SK-N-SH (cell line): ENCODE data around the gene JPH3. TPM values are rescaled to one million over a fixed set of nuclear protein-coding genes. Genes with fewer than 3 reads are reported as not detected.

ENCODE experiments used
- CTCF ChIA-PET: fragments of 300-600, 350-600 bp; formaldehyde crosslinking; extraction: SDS; loops from one replicate; lab custom pipeline; 2021; lab: Yijun Ruan, JAX
- POLR2A ChIA-PET: fragments of 350-600 bp; sonication (Branson Sonifier 250); formaldehyde crosslinking; extraction: SDS; loops from one replicate; lab custom pipeline; 2020; ENCODE audit warnings: antibody characterized with exemption, inconsistent platforms; lab: Yijun Ruan, JAX
- DNase-seq: peaks from one replicate; pipeline ENCODE4 v3.0.0; 2012
- H2AFZ ChIP-seq: fragments of 200-600 bp; sonication (generic); 2 replicates; pipeline ENCODE4 v1.8.1; 2016; ENCODE audit warnings: antibody characterized with exemption, mild to moderate bottlenecking, low read depth
- H3F3A ChIP-seq: fragments of 200-600 bp; sonication (generic); replicated peaks from 2 replicates; pipeline ENCODE3; 2016; ENCODE audit warnings: antibody characterized with exemption, mild to moderate bottlenecking; ENCODE audit not compliant: insufficient read depth
- H3K27ac ChIP-seq, 2 experiments: fragments of 200-500 bp in 1 of 2; fragments of 200-600 bp in 1 of 2; sonication (Bioruptor generic) in 1 of 2; sonication (generic), shearing (Covaris generic) in 1 of 2; 2 replicates each; pipeline versions ENCODE4 v1.5.1 to v1.6.1; 2014 to 2016; ENCODE audit warnings: low read depth in 2 of 2, inconsistent platforms in 1 of 2, low read length in 1 of 2, mild to moderate bottlenecking in 1 of 2, mixed read lengths in 1 of 2
- H3K27me3 ChIP-seq: fragments of 200-600 bp; sonication (generic), shearing (Covaris generic); 2 replicates; pipeline ENCODE4 v1.6.1; 2016; ENCODE audit warnings: mixed run types; ENCODE audit not compliant: insufficient read depth
- H3K36me3 ChIP-seq, 2 experiments: fragments of 200-500 bp in 1 of 2; fragments of 200-600 bp in 1 of 2; sonication (Bioruptor generic) in 1 of 2; sonication (generic) in 1 of 2; replicated peaks in 1 of 2; 2 replicates each; pipeline versions ENCODE3 to v1.5.1; 2014 to 2016; ENCODE audit warnings: low read length in 1 of 2, mild to moderate bottlenecking in 1 of 2; ENCODE audit not compliant: insufficient read depth in 2 of 2, control insufficient read depth in 1 of 2
- H3K4me1 ChIP-seq, 2 experiments: fragments of 200-500 bp in 1 of 2; fragments of 200-600 bp in 1 of 2; sonication (Bioruptor generic) in 1 of 2; sonication (generic), shearing (Covaris generic) in 1 of 2; 2 replicates each; pipeline versions ENCODE4 v1.5.1 to v1.6.1; 2014 to 2016; ENCODE audit warnings: low read depth in 1 of 2, low read length in 1 of 2, mixed run types in 1 of 2; ENCODE audit not compliant: insufficient read depth in 2 of 2, control insufficient read depth in 1 of 2
- H3K4me2 ChIP-seq: fragments of 200-600 bp; sonication (generic), shearing (Covaris generic); 2 replicates; pipeline ENCODE4 v1.6.1; 2017; ENCODE audit warnings: mixed run types
- H3K4me3 ChIP-seq, 2 experiments: fragments of 200-500 bp in 1 of 2; fragments of 200-600 bp in 1 of 2; sonication (Bioruptor generic) in 1 of 2; sonication (generic), shearing (Covaris generic) in 1 of 2; 2 replicates each; pipeline versions ENCODE4 v1.5.1 to v1.8.1; 2014 to 2016; ENCODE audit warnings: low read depth in 2 of 2, inconsistent platforms in 1 of 2, low read length in 1 of 2, mild to moderate bottlenecking in 1 of 2, mixed read lengths in 1 of 2, moderate library complexity in 1 of 2
- H3K79me2 ChIP-seq: fragments of 200-600 bp; sonication (generic); 2 replicates; pipeline ENCODE4 v1.8.1; 2017; ENCODE audit warnings: mild to moderate bottlenecking; ENCODE audit not compliant: insufficient read depth
- H3K9ac ChIP-seq: fragments of 200-600 bp; sonication (generic); 2 replicates; pipeline ENCODE4 v1.6.1; 2017; ENCODE audit warnings: mixed run types
- H3K9me2 ChIP-seq: fragments of 200-600 bp; sonication (generic); 2 replicates; pipeline ENCODE4 v1.6.1; 2017; ENCODE audit warnings: mixed run types
- H3K9me3 ChIP-seq: fragments of 200-600 bp; sonication (generic); 2 replicates; pipeline ENCODE4 v1.6.1; 2017; ENCODE audit warnings: mixed run types, mild to moderate bottlenecking, moderate library complexity
- H4K20me1 ChIP-seq: fragments of 200-600 bp; sonication (generic); 2 replicates; pipeline ENCODE4 v1.6.1; 2017; ENCODE audit warnings: mild to moderate bottlenecking, mixed run types; ENCODE audit not compliant: insufficient read depth
- CHD2 ChIP-seq: fragments of 150-350 bp; IDR thresholded peaks from 2 replicates; pipeline ENCODE4 v1.6.1; 2018; ENCODE audit warnings: low read length; ENCODE audit not compliant: partially characterized antibody
- EP300 ChIP-seq, 2 experiments: IDR thresholded peaks; 2 replicates each; pipeline versions ENCODE4 v1.4.0 to v1.6.1; 2012; ENCODE audit warnings: borderline replicate concordance in 1 of 2, low read depth in 1 of 2, low read length in 1 of 2
- FOSL2 ChIP-seq: IDR thresholded peaks from 2 replicates; pipeline ENCODE4 v1.4.0; 2012; ENCODE audit warnings: low read depth, mild to moderate bottlenecking, moderate library complexity, borderline replicate concordance
- FOXM1 ChIP-seq: IDR thresholded peaks from 2 replicates; pipeline ENCODE4 v1.4.0; 2012; ENCODE audit warnings: low read depth, mild to moderate bottlenecking
- GATA2 ChIP-seq: sonication (generic); formaldehyde crosslinking; IDR thresholded peaks from 2 replicates; pipeline ENCODE4 v1.5.0; 2020; ENCODE audit warnings: mild to moderate bottlenecking, missing genetic modification reagents
- MXI1 ChIP-seq: IDR thresholded peaks from 2 replicates; pipeline ENCODE4 v1.6.1; 2012; ENCODE audit warnings: mild to moderate bottlenecking, low read depth, low read length, improper control_type of control experiment
- RAD21 ChIP-seq: IDR thresholded peaks from 2 replicates; pipeline ENCODE4 v1.6.1; 2012; ENCODE audit warnings: mild to moderate bottlenecking, low read length
- SMC3 ChIP-seq: IDR thresholded peaks from 2 replicates; pipeline ENCODE4 v1.6.1; 2012; ENCODE audit warnings: low read depth, low read length, improper control_type of control experiment
- TAF1 ChIP-seq: IDR thresholded peaks from 2 replicates; pipeline ENCODE4 v1.6.1; 2012; ENCODE audit warnings: low read depth, mild to moderate bottlenecking, low read length, moderate library complexity, borderline replicate concordance
- ZBTB33 ChIP-seq: IDR thresholded peaks from 2 replicates; pipeline ENCODE4 v1.4.0; 2012; ENCODE audit warnings: low read depth, borderline replicate concordance
- WGBS: methylation state at CpG from one replicate; pipeline ENCODE4 v1.1.6; 2017; ENCODE audit warnings: low lambda C conversion rate; 5-methylcytosine and 5-hydroxymethylcytosine counted together
- polyA plus RNA-seq, 3 experiments: library from polyadenylated mRNA; depleted of rRNA; stranded (reverse); fragments of >200 nt; gene quantifications; 2 replicates each; pipeline ENCODE4 v1.2.3, GENCODE V29; 2012
- TF ChIP-seq, protein P1 (sequence below): IDR thresholded peaks from 2 replicates; pipeline ENCODE4 v1.4.0; 2012; ENCODE audit warnings: low read depth
- TF ChIP-seq, protein P2 (sequence below): IDR thresholded peaks from 2 replicates; pipeline ENCODE4 v1.6.1; 2012; ENCODE audit warnings: mild to moderate bottlenecking, low read depth, low read length, moderate library complexity
- TF ChIP-seq, protein P3 (sequence below): IDR thresholded peaks from 2 replicates; pipeline ENCODE4 v1.4.0; 2012; ENCODE audit warnings: low read depth, borderline replicate concordance

The JPH3 gene
- polyA plus RNA-seq, 1 of the 3 experiments (the other 2 are of a cell fraction): 0.25 TPM

DNA sequence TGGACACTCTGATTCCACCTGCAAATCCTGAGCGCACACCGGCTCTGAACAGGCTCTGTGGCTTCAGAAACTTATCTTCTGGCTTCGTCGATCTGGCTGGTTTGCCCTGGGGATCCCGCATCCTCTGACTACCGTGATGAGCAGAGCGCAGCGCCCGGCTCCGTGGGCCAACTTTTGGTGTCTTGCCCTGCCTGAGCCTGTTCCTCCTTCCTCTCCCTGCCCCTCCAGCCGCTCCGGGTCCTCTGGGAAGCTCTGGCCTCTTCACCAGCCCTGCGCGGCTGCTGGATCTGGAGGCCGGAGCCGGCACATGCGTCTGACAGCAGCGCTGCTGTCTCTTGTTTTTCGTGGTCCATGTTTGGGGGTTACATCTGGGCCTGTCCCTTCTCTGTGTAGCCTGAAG is 65.6 kb downstream of the JPH3 start:
- H3F3A ChIP-seq: no peaks in the 10 kb centered on the region
- no peaks in the 10 kb centered on the region; the same call in 1 of the 2 replicates for H3K27me3 ChIP-seq
- no peak for DNase-seq
- no peaks in the 10 kb centered on the region for H4K20me1 ChIP-seq
- no peaks in the 10 kb centered on the region for H3K9me3 ChIP-seq
- H3K9ac ChIP-seq: no peak overlapping the region
- no peak overlapping the region for H3K4me2 ChIP-seq
- H3K4me3 ChIP-seq: no peak overlapping the region
- H2AFZ ChIP-seq: no peak overlapping the region
- no peaks in the 10 kb centered on the region for H3K79me2 ChIP-seq
- POLR2A ChIA-PET: no interaction called here
- CTCF ChIA-PET: interaction anchor here (1.1 to 2.0 kb wide), 4 partner anchors 11 to 79 kb away, joined by 3 to 6 read pairs (median 5); no protein-coding TSS in a partner anchor
- H3K9me2 ChIP-seq: no peaks in the 10 kb centered on the region
- H3K27ac ChIP-seq: no peak overlapping the region
- no peaks in the 10 kb centered on the region for H3K36me3 ChIP-seq
- WGBS: 85% methylated on average over 17 of the region's 19 CpGs
- no peaks in the 10 kb centered on the region for H3K4me1 ChIP-seq
- TF ChIP-seq EP300 (IDR thresholded peaks at IDR 0.05; ENCODE audit: borderline replicate concordance in 1 of 2, low read depth in 1 of 2, low read length in 1 of 2): no peak
- no peak for TF ChIP-seq FOSL2
- TF ChIP-seq, protein P1, sequence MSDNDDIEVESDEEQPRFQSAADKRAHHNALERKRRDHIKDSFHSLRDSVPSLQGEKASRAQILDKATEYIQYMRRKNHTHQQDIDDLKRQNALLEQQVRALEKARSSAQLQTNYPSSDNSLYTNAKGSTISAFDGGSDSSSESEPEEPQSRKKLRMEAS: no peak
- TF ChIP-seq SMC3: no peak
- TF ChIP-seq, protein P2, sequence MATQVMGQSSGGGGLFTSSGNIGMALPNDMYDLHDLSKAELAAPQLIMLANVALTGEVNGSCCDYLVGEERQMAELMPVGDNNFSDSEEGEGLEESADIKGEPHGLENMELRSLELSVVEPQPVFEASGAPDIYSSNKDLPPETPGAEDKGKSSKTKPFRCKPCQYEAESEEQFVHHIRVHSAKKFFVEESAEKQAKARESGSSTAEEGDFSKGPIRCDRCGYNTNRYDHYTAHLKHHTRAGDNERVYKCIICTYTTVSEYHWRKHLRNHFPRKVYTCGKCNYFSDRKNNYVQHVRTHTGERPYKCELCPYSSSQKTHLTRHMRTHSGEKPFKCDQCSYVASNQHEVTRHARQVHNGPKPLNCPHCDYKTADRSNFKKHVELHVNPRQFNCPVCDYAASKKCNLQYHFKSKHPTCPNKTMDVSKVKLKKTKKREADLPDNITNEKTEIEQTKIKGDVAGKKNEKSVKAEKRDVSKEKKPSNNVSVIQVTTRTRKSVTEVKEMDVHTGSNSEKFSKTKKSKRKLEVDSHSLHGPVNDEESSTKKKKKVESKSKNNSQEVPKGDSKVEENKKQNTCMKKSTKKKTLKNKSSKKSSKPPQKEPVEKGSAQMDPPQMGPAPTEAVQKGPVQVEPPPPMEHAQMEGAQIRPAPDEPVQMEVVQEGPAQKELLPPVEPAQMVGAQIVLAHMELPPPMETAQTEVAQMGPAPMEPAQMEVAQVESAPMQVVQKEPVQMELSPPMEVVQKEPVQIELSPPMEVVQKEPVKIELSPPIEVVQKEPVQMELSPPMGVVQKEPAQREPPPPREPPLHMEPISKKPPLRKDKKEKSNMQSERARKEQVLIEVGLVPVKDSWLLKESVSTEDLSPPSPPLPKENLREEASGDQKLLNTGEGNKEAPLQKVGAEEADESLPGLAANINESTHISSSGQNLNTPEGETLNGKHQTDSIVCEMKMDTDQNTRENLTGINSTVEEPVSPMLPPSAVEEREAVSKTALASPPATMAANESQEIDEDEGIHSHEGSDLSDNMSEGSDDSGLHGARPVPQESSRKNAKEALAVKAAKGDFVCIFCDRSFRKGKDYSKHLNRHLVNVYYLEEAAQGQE: no peak
- TF ChIP-seq CHD2: no peak
- TF ChIP-seq, protein P3, sequence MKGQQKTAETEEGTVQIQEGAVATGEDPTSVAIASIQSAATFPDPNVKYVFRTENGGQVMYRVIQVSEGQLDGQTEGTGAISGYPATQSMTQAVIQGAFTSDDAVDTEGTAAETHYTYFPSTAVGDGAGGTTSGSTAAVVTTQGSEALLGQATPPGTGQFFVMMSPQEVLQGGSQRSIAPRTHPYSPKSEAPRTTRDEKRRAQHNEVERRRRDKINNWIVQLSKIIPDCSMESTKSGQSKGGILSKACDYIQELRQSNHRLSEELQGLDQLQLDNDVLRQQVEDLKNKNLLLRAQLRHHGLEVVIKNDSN: no peak
- no peak for TF ChIP-seq ZBTB33

DNA sequence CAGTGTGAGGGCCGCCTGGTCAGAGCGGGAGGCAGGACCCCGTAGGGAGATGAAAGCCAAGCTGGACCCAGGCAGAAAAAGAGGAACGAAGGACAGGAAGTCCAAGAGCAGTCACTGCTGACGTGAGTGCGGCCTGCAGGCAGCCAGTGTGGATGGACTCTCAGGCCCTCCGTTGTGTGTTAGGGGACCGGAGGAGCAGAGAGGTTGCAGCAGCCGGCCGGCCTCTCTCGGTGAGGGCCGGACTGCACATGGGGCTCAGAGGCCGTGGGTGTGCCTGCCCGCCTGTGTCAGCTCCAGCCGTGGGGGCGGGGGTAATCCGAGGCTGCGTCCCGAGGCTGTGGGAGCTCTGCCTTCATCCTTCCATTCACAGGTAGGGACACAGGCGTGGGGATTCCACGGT is 67.4 kb downstream of the JPH3 start:
- H3K27me3 ChIP-seq: no peaks in the 10 kb centered on the region; the same call in 1 of the 2 replicates
- no peak overlapping the region for H3K27ac ChIP-seq
- no peak overlapping the region for H3K4me2 ChIP-seq
- no peaks in the 10 kb centered on the region for H3F3A ChIP-seq
- H3K9me2 ChIP-seq: no peaks in the 10 kb centered on the region
- no peaks in the 10 kb centered on the region for H3K4me1 ChIP-seq
- no peaks in the 10 kb centered on the region for H4K20me1 ChIP-seq
- H3K9ac ChIP-seq: no peak overlapping the region
- ChIA-PET POLR2A (no interaction called here), CTCF (interaction anchor here (1.3 kb wide), 1 partner anchor 33 kb away, joined by 4 read pairs; no protein-coding TSS in a partner anchor)
- H3K79me2 ChIP-seq: no peaks in the 10 kb centered on the region
- TF ChIP-seq FOXM1: no peak
- TF ChIP-seq FOSL2: no peak
- TF ChIP-seq GATA2 (CRISPR knock-in tag): no peak
- TF ChIP-seq TAF1: no peak
- TF ChIP-seq RAD21: no peak
- TF ChIP-seq EP300 (IDR thresholded peaks at IDR 0.05; ENCODE audit: borderline replicate concordance in 1 of 2, low read depth in 1 of 2, low read length in 1 of 2): no peak
- no peak for TF ChIP-seq MXI1
- no peak overlapping the region for H2AFZ ChIP-seq
- no peaks in the 10 kb centered on the region for H3K36me3 ChIP-seq
- 62% methylated on average over 6 of the region's 21 CpGs for WGBS
- no peaks in the 10 kb centered on the region for H3K9me3 ChIP-seq
- DNase-seq: no peak
- H3K4me3 ChIP-seq: no peak overlapping the region
